ENCODE data around the gene MAGEL2.
"Not testable (repeated sequence)": the region's sequence is repeated elsewhere in the genome, so short reads cannot be mapped to it uniquely, and the experiment has no call there.

GRCh38 chr15:23597278-23597677, 50.4 kb downstream of the MAGEL2 start:
- TF ChIP-seq CTCF (IDR thresholded peaks at IDR 0.05; ENCODE audit: poor library complexity, severe bottlenecking); POLR2AphosphoS5 (IDR thresholded peaks at IDR 0.05); REST (IDR thresholded peaks at IDR 0.05; ENCODE audit: borderline replicate concordance); SMC3 (conservative IDR thresholded peaks at IDR 0.05; ENCODE audit: poor library complexity); TAF1 (IDR thresholded peaks at IDR 0.05; ENCODE audit: low read depth); EZH2 (IDR thresholded peaks at IDR 0.05; ENCODE audit: borderline replicate concordance, insufficient read depth, low read length, poor library complexity, severe bottlenecking); EP300 (conservative IDR thresholded peaks at IDR 0.05; ENCODE audit: poor library complexity, severe bottlenecking): not testable (repeated sequence)

Measured in neural cell (in vitro differentiated cells).